Loucy (cell line): ENCODE measurements around the gene POP4.

Source experiments
- H2AFZ ChIP-seq: fragments of 200-600 bp; sonication (generic); 2 replicates; pipeline ENCODE4 v1.6.0; 2016; ENCODE audit warnings: antibody characterized with exemption, mild to moderate bottlenecking, low read length, moderate library complexity
- H3F3A ChIP-seq: fragments of 200-600 bp; 2 replicates; pipeline ENCODE4 v1.6.0; 2016; ENCODE audit warnings: antibody characterized with exemption, low read depth, mild to moderate bottlenecking
- H3K27me3 ChIP-seq: fragments of 200-600 bp; sonication (generic); 2 replicates; pipeline ENCODE4 v1.6.1; 2014; ENCODE audit warnings: low read length, mild to moderate bottlenecking; ENCODE audit not compliant: insufficient read depth, poor library complexity, severe bottlenecking
- H3K36me3 ChIP-seq: fragments of 200-600 bp; sonication (generic); 2 replicates; pipeline ENCODE4 v1.6.1; 2016; ENCODE audit warnings: low read length; ENCODE audit not compliant: insufficient read depth
- H3K4me1 ChIP-seq: fragments of 200-600 bp; sonication (generic); 2 replicates; pipeline ENCODE4 v1.5.1; 2014; ENCODE audit warnings: low read length, mild to moderate bottlenecking; ENCODE audit not compliant: insufficient read depth, poor library complexity, severe bottlenecking
- H3K4me2 ChIP-seq: fragments of 200-600 bp; sonication (generic); 2 replicates; pipeline ENCODE4 v1.6.0; 2014; ENCODE audit warnings: antibody characterized with exemption, low read length, low read depth, mild to moderate bottlenecking; ENCODE audit not compliant: poor library complexity, severe bottlenecking
- H3K4me3 ChIP-seq: fragments of 200-600 bp; sonication (generic); 2 replicates; pipeline ENCODE4 v1.5.1; 2014; ENCODE audit warnings: low read length, mild to moderate bottlenecking, mixed read lengths; ENCODE audit not compliant: poor library complexity, severe bottlenecking
- H3K79me2 ChIP-seq: fragments of 200-600 bp; sonication (generic); 2 replicates; pipeline ENCODE4 v1.6.1; 2014; ENCODE audit warnings: low read length; ENCODE audit not compliant: insufficient read depth
- H3K9ac ChIP-seq: fragments of 200-600 bp; sonication (generic); 2 replicates; pipeline ENCODE4 v1.6.0; 2014; ENCODE audit warnings: mild to moderate bottlenecking, low read depth, low read length, moderate library complexity; ENCODE audit not compliant: poor library complexity, severe bottlenecking
- H3K9me2 ChIP-seq: fragments of 200-600 bp; sonication (generic); replicated peaks from 2 replicates; pipeline ENCODE4 v1.6.1; 2016; ENCODE audit warnings: low read depth, low read length, mixed read lengths
- H3K9me3 ChIP-seq: fragments of 200-600 bp; sonication (generic); 2 replicates; pipeline ENCODE4 v1.6.1; 2014; ENCODE audit warnings: mild to moderate bottlenecking, antibody characterized with exemption, low read length, low read depth; ENCODE audit not compliant: insufficient read depth
- H4K20me1 ChIP-seq: fragments of 200-600 bp; sonication (generic); 2 replicates; pipeline ENCODE4 v1.6.0; 2014; ENCODE audit warnings: antibody characterized with exemption, low read length, mild to moderate bottlenecking; ENCODE audit not compliant: insufficient read depth, poor library complexity, severe bottlenecking
- CTCF ChIP-seq: fragments of 200-600 bp; sonication (generic); conservative IDR thresholded peaks from 2 replicates; pipeline ENCODE4 v1.5.1; 2014; ENCODE audit warnings: mild to moderate bottlenecking, antibody characterized with exemption, low read length
- EZH2phosphoT487 ChIP-seq: fragments of 200-600 bp; IDR thresholded peaks from 2 replicates; pipeline ENCODE4 v1.6.1; 2018; ENCODE audit warnings: antibody characterized with exemption, mild to moderate bottlenecking, moderate library complexity, borderline replicate concordance

Gene POP4

GRCh38 chr19:29644210-29644609, 38.1 kb downstream of the POP4 start:
- no peaks in the 10 kb centered on the region for H3K36me3 ChIP-seq
- no peak overlapping the region for H2AFZ ChIP-seq
- no peak overlapping the region for H3K4me2 ChIP-seq

DNA sequence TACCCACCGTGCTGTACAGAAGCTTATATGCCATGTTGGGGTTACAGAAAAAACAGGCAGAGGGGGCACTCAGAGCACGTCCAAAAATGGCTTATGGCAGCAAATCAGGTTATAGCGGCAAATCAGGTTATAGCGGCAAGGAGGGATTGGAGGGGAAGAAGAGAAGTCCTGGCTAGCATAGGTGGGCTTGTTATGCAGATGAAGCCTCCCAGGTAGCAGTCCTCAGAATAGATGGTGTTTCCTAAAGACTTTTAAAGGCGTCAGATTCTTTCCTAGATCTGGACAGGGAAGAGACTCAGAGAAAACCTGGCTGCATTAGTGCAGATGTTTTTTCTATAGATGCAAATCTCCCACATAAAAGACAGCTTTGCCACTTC, 39.4 kb downstream of the POP4 start:
- TF ChIP-seq EZH2phosphoT487 (no peak), CTCF (no peak)
- H3K9me2 ChIP-seq = no peaks in the 10 kb centered on the region
- no peaks in the 10 kb centered on the region for H3K79me2 ChIP-seq
- no peaks in the 10 kb centered on the region for H3K36me3 ChIP-seq
- H3F3A ChIP-seq = no peaks in the 10 kb centered on the region
- no peaks in the 10 kb centered on the region for H3K27me3 ChIP-seq
- no peak overlapping the region for H3K4me3 ChIP-seq
- no peaks in the 10 kb centered on the region for H4K20me1 ChIP-seq
- H3K9me3 ChIP-seq = no peaks in the 10 kb centered on the region
- peaks cover 12% of the 10 kb centered on the region for H3K4me1 ChIP-seq
- peak overlapping the region; percentile 11 for H3K9ac ChIP-seq
- H2AFZ ChIP-seq = peak overlapping the region; percentile 29; the same call in 1 of the 2 replicates
- peak overlapping the region; percentile 40 for H3K4me2 ChIP-seq

More at GRCh38 chr19:29644210-29644609, 38.1 kb downstream of the POP4 start:
- Histone ChIP-seq H3K27me3 (no peaks in the 10 kb centered on the region), H3K4me1 (peaks cover 12% of the 10 kb centered on the region), H3K79me2 (no peaks in the 10 kb centered on the region), H3F3A (no peaks in the 10 kb centered on the region), H3K4me3 (no peak overlapping the region), H3K9me2 (no peaks in the 10 kb centered on the region), H3K9me3 (no peaks in the 10 kb centered on the region), H4K20me1 (no peaks in the 10 kb centered on the region), H3K9ac (no peak overlapping the region)
- TF ChIP-seq EZH2phosphoT487 (no peak), CTCF (no peak)

GRCh38 chr19:29645911-29646310, 39.8 kb downstream of the POP4 start:
- H3K27me3 ChIP-seq = no peaks in the 10 kb centered on the region
- peaks cover 12% of the 10 kb centered on the region for H3K4me1 ChIP-seq
- H3F3A ChIP-seq = no peaks in the 10 kb centered on the region
- peak overlapping the region; percentile 29; the same call in 1 of the 2 replicates for H2AFZ ChIP-seq
- no peaks in the 10 kb centered on the region for H3K79me2 ChIP-seq
- H3K36me3 ChIP-seq = no peaks in the 10 kb centered on the region
- H3K9ac ChIP-seq = peak overlapping the region; percentile 11
- H3K4me3 ChIP-seq = peak overlapping the region; percentile 23
- H4K20me1 ChIP-seq = no peaks in the 10 kb centered on the region
- no peaks in the 10 kb centered on the region for H3K9me3 ChIP-seq
- H3K4me2 ChIP-seq = peak overlapping the region; percentile 40
- TF ChIP-seq CTCF = no peak
- no peak for TF ChIP-seq EZH2phosphoT487
- no peaks in the 10 kb centered on the region for H3K9me2 ChIP-seq
